NB4 (cell line): ENCODE results near the gene SIPA1.

Experiments
- DNase-seq: peaks from one replicate; pipeline ENCODE4 v3.0.0; 2010; ENCODE audit warnings: low read depth
- H3K4me3 ChIP-seq: one replicate; pipeline ENCODE4 v1.5.1; 2011; ENCODE audit warnings: mild to moderate bottlenecking, low read depth, low read length, moderate library complexity
- MYC ChIP-seq: IDR thresholded peaks from 2 replicates; pipeline ENCODE4 v1.6.1; 2011; ENCODE audit warnings: low read depth, low read length
- POLR2A ChIP-seq: IDR thresholded peaks from 2 replicates; pipeline ENCODE4 v1.6.1; 2011; ENCODE audit warnings: mild to moderate bottlenecking; ENCODE audit not compliant: insufficient read length; ENCODE audit errors: extremely low read depth
- TF ChIP-seq, protein P1 (sequence below): IDR thresholded peaks from 2 replicates; pipeline ENCODE4 v1.6.1; 2011; ENCODE audit warnings: low read depth, low read length
- TF ChIP-seq, protein P2 (sequence below): IDR thresholded peaks from one replicate; pipeline ENCODE4 v1.5.1; 2012; ENCODE audit warnings: low read depth, low read length

Gene SIPA1

DNA sequence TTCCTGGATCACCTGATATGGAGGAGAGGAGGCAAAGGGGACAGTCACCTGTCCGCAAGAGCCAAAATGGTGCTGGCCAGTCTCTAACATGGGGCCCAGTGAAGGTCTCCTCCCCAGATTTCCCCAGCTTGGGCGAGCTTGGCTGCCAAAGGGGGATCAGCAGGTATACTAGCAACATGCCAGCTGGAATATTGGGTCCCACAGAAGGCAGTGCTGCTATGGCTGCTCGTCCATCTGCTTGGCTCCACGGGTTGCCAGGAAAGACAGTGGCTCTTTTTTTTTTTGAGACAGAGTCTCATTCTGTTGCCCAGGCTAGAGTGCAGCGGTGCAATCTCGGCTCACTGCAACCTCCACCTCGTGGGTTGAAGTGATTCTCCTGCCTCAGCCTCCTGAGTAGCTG lies 61.4 kb downstream of the SIPA1 start:
- no peak for TF ChIP-seq MYC
- no peak for TF ChIP-seq POLR2A
- TF ChIP-seq, protein P1, sequence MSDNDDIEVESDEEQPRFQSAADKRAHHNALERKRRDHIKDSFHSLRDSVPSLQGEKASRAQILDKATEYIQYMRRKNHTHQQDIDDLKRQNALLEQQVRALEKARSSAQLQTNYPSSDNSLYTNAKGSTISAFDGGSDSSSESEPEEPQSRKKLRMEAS, result no peak
- TF ChIP-seq, protein P2, sequence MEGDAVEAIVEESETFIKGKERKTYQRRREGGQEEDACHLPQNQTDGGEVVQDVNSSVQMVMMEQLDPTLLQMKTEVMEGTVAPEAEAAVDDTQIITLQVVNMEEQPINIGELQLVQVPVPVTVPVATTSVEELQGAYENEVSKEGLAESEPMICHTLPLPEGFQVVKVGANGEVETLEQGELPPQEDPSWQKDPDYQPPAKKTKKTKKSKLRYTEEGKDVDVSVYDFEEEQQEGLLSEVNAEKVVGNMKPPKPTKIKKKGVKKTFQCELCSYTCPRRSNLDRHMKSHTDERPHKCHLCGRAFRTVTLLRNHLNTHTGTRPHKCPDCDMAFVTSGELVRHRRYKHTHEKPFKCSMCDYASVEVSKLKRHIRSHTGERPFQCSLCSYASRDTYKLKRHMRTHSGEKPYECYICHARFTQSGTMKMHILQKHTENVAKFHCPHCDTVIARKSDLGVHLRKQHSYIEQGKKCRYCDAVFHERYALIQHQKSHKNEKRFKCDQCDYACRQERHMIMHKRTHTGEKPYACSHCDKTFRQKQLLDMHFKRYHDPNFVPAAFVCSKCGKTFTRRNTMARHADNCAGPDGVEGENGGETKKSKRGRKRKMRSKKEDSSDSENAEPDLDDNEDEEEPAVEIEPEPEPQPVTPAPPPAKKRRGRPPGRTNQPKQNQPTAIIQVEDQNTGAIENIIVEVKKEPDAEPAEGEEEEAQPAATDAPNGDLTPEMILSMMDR, result no peak
- no peak for DNase-seq
- H3K4me3 ChIP-seq, result no peak overlapping the region

DNA sequence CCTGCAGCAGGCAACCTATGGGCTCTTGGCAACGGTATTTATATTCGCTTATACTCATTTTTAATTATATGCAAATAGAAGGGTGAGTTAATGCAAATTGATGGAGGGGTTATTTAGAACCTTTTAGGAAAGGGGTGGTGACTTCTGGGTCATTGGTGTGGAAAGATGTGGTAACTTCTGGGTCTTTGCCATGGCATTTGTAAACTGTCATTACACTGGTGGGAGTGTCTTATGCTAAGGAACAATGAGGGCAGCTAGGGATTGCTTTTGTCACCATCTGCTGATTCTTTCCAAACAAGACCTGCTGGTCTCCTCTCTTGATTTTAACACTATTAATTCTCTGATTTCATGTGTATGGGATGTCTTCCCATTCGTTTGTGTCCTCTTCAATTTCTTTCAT lies 62.5 kb downstream of the SIPA1 start:
- TF ChIP-seq MYC (no peak), POLR2A (no peak)
- TF ChIP-seq, protein P2, result no peak
- TF ChIP-seq, protein P1, result no peak
- DNase-seq, result no peak
- no peak overlapping the region for H3K4me3 ChIP-seq
